NCI-H82 (cell line): ENCODE data around the gene CTSS.

Experiments used
- DNase-seq: peaks from one replicate; lab custom pipeline; 2025; lab: John Stamatoyannopoulos, UW

CTSS gene

GRCh38 chr1:150696995-150697927 lies 68.3 kb downstream of the CTSS start, which contains the start of gene GOLPH3L:
Gene GOLPH3L (minus strand): TSS chr1:150697154. CDS start chr1:150694838, 2,316 bp downstream.
- peak; percentile 100 for DNase-seq

GRCh38 chr1:150696590-150696989 lies 69.0 kb downstream of the CTSS start:
- peak; percentile 23 for DNase-seq

GRCh38 chr1:150696162-150696561 lies 69.4 kb downstream of the CTSS start:
- no peak for DNase-seq

- DNase-seq = no peak
Observed at GRCh38 chr1:150695561-150695960, 70.0 kb downstream of the CTSS start.

GRCh38 chr1:150692720-150693119 lies 72.9 kb downstream of the CTSS start:
- no peak for DNase-seq

- no peak for DNase-seq
Observed at GRCh38 chr1:150688763-150689162, 76.8 kb downstream of the CTSS start.

DNA sequence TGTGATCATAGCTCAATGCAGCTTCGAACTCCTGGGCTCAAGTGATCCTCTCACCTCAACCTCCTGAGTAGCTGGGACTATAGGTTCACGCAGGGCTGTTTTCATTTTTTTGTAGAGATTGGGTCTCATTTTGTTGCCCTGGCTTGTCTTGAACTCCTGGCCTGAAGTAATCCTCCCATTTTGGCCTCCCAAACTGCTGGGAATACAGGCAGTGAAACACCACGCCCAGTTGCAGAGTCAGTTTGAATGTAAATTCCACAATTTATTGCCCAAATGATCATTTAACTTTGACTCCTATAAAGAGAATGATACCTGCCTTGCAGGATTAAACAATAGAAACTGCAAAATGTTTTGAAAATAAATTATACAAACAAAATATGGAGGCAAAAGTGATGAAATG lies 79.3 kb downstream of the CTSS start:
- DNase-seq = no peak

- DNase-seq = peak; percentile 14
Observed at GRCh38 chr1:150683914-150684313, 81.7 kb downstream of the CTSS start.
